ENCODE data around the gene GDPD5.

The GDPD5 gene

GRCh38 chr11:75505916-75506692 lies 19.6 kb downstream of the GDPD5 start:
- ATAC-seq (ENCODE audit: low read depth), result no peak
- Mint-ChIP-seq H3K4me3 (no peak overlapping the region), H3K27me3 (no peaks in the 10 kb centered on the region), H3K27ac (peak overlapping the region; percentile 97), H3K36me3 (no peaks in the 10 kb centered on the region), H3K9me3 (no peaks in the 10 kb centered on the region), H3K4me1 (peaks cover 53% of the 10 kb centered on the region)
- no peak for DNase-seq (ENCODE audit: low spot score in 2 of 2)

DNA sequence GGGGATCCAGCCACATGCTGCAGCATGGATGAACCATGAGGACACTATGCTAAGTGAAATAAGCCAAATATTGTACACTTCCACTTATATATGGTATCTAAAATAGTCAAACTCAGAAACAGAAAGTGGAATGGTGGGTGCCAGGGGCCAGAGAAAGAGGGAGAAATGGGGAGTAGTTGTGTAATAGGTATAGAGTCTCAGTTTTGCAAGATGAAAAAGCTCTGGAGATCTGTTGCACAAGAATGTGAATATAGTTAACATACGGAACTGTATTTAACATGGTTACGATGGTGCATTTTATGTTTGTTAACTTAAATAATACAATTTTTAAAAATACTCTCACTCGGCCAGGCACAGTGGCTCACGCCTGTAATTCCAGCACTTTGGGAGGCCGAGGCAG lies 21.2 kb downstream of the GDPD5 start:
- peaks cover 56% of the 10 kb centered on the region for H3K4me1 Mint-ChIP-seq
- no peak for ATAC-seq (ENCODE audit: low read depth)

DNA sequence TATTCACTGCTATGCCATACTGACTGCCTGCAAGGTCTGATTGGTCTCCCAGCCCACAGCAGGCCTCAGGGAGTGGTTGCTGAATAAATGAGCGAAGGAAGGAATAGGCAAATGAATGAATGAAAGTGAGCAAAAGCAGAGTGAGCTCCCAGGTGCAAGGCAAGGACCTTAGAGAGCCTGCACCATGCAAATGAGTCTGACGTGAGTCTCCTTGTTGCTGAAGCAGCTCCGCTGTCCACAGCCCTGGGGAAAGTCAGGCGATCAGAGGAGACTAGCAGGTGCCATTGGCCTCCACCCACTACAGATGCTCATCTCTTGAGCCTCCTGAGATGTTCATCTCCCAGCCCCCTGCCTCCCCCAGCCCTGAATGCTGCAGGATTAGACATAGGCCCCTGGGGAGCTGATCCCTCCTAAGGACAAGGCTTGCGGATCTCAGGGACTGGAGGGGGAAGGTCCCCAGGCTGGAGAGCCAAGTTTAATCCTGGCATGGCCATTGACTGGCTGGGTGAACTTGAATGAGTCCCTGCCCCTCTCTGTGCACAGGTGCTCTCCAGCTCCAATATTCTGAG lies 22.1 kb downstream of the GDPD5 start:
- H3K36me3 Mint-ChIP-seq, result peaks cover 2% of the 10 kb centered on the region
- H3K27me3 Mint-ChIP-seq, result no peaks in the 10 kb centered on the region
- DNase-seq (ENCODE audit: low spot score in 2 of 2) (no peak), ATAC-seq (ENCODE audit: low read depth) (peak; percentile 61)
- peak overlapping the region; percentile 16 for H3K4me3 Mint-ChIP-seq
- peak overlapping the region; percentile 39 for H3K27ac Mint-ChIP-seq
- peaks cover 55% of the 10 kb centered on the region for H3K4me1 Mint-ChIP-seq
- no peaks in the 10 kb centered on the region for H3K9me3 Mint-ChIP-seq

More for the DNA sequence above, 21.2 kb downstream of the GDPD5 start:
- Mint-ChIP-seq H3K4me3 (no peak overlapping the region), H3K9me3 (no peaks in the 10 kb centered on the region), H3K36me3 (no peaks in the 10 kb centered on the region), H3K27ac (peak overlapping the region; percentile 9), H3K27me3 (no peaks in the 10 kb centered on the region)
- DNase-seq (ENCODE audit: low spot score in 2 of 2), result no peak

- Mint-ChIP-seq H3K4me1 (peaks cover 43% of the 10 kb centered on the region), H3K36me3 (peaks cover 4% of the 10 kb centered on the region), H3K9me3 (no peaks in the 10 kb centered on the region), H3K27ac (no peak overlapping the region), H3K4me3 (no peak overlapping the region), H3K27me3 (no peaks in the 10 kb centered on the region)
- DNase-seq (ENCODE audit: low spot score in 2 of 2) (no peak), ATAC-seq (ENCODE audit: low read depth) (no peak)
Measured at GRCh38 chr11:75502138-75502537, 23.6 kb downstream of the GDPD5 start.

DNA sequence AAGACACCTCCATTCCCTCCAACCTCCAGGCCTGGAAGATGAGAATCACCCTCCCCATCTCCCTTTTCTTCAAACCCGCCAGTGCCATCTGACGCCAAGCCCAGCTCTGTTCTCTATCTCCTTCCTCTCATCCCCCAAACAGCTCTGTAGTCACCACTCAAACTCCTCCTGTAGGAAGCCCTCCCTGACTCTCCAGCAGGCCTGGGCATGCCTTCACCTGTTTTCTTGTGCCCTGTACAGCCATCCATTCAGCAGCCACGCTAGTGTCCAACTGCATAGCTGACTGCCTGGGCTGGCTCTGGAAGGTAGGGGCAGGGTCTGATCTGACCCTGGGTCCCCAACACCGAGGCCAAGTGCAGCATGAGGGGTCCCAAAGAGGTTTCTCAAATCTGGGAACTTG lies 25.0 kb downstream of the GDPD5 start:
- H3K27ac Mint-ChIP-seq, result no peak overlapping the region
- peaks cover 4% of the 10 kb centered on the region for H3K36me3 Mint-ChIP-seq
- no peak for ATAC-seq (ENCODE audit: low read depth)

DNA sequence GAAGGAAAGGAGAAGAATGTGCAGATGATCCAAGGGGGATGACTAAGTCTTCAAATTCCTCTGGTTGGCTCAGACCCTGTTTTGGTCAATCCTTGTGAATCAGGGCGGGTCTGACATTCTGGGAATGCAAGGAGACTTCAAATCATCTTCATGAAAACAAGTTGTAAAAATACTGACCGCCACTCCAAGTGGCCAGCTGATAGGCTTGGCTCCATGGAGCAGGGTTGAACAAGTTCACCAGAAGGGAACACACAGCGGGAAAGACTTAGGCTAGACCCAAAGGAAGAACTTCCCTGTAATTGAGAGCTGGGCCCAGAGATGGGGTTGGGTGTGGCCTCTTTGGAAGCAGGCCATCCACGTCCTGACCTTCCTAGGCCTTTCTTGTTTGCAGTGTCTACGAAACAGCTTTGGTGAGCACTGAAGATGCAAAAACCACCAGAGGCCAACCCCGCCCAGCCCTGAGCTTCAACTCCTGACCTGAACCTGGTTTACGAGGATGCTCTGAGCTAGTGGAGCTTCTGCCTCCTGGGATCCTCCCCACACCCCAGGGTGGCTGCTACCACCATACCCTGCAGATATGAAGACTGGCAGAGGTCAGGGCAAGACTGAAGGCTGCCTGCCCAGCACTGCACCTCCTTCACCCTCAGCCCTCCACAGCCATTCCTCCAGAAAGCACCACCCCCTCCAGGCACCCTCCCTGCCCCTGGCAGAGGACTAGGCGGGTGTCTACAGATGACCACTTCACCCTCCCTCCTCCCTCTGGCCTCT lies 26.1 kb downstream of the GDPD5 start:
- ATAC-seq (ENCODE audit: low read depth), result no peak
- DNase-seq (ENCODE audit: low spot score in 2 of 2), result no peak
- H3K4me3 Mint-ChIP-seq, result no peak overlapping the region

More for the DNA sequence above, 25.0 kb downstream of the GDPD5 start:
- H3K27me3 Mint-ChIP-seq, result no peaks in the 10 kb centered on the region
- DNase-seq (ENCODE audit: low spot score in 2 of 2), result no peak
- H3K4me1 Mint-ChIP-seq, result peaks cover 41% of the 10 kb centered on the region
- no peak overlapping the region for H3K4me3 Mint-ChIP-seq
- no peaks in the 10 kb centered on the region for H3K9me3 Mint-ChIP-seq

DNA sequence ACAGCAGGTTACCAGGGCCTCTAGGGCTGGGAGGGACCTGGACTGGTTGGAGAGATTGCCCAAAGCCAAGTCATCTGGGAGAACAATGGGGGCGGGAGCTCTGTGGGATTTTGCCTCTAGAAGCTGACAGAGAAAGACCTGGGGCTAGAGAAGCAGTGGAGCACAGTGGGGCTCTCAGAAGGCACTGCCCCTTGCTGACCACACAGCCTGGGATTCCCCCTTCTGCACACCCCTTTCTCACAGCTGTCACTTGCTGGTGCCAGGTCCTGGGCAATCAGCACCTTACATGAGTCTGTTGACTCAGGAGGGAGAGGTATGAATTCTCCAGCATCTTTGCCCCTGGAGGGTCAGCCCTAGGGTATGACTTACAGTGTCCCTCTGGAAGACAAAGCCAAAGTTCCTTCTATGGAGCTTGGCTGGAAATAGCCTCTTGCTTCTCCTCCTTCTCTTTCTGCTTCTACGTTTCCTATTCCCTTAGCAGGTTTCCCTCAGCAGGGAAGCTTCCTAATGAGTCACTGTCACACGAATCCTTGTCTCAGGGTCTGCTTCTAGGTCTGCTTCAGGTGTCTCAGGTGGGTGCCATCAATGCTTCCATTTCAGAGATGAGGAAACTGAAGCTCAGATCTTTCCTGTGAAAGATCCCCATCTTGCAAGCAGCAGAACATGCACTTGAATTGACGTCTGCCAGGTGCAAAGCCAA lies 27.0 kb downstream of the GDPD5 start:
- Mint-ChIP-seq H3K36me3 (peaks cover 4% of the 10 kb centered on the region), H3K27ac (no peak overlapping the region), H3K9me3 (no peaks in the 10 kb centered on the region), H3K27me3 (no peaks in the 10 kb centered on the region), H3K4me3 (no peak overlapping the region), H3K4me1 (peaks cover 29% of the 10 kb centered on the region)
- DNase-seq (ENCODE audit: low spot score in 2 of 2) (no peak), ATAC-seq (ENCODE audit: low read depth) (no peak)

More for the DNA sequence above, 26.1 kb downstream of the GDPD5 start:
- Mint-ChIP-seq H3K4me1 (peaks cover 37% of the 10 kb centered on the region), H3K36me3 (peaks cover 4% of the 10 kb centered on the region), H3K27me3 (no peaks in the 10 kb centered on the region), H3K9me3 (no peaks in the 10 kb centered on the region), H3K27ac (peak overlapping the region; percentile 17)

- H3K27me3 Mint-ChIP-seq, result no peaks in the 10 kb centered on the region
- H3K27ac Mint-ChIP-seq, result no peak overlapping the region
- no peak overlapping the region for H3K4me3 Mint-ChIP-seq
- peaks cover 4% of the 10 kb centered on the region for H3K36me3 Mint-ChIP-seq
- no peaks in the 10 kb centered on the region for H3K9me3 Mint-ChIP-seq
- ATAC-seq (ENCODE audit: low read depth) (no peak), DNase-seq (ENCODE audit: low spot score in 2 of 2) (no peak)
- peaks cover 24% of the 10 kb centered on the region for H3K4me1 Mint-ChIP-seq
Measured at GRCh38 chr11:75497788-75498409, 27.8 kb downstream of the GDPD5 start.

DNA sequence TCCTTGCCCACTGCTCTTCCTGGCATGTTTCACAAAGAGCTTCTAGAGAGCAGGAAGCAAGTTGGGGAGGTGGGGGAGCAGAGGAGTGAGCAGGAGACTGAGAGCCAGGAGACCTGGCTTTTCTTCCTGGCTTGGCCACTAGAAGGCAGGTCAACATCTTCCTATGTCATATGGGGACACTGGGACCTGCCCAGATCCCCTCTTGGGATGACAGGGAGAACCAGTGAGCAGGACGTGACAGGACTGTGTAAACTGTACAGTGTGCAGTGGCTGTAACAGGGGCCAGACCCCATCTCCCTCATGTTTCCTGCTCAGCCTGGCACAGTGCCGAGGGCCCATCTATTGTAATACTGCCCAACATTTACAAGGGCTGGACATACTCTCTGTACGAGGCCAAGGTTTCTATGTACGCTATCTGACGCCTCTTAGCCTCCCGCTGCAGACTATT lies 29.4 kb downstream of the GDPD5 start:
- Mint-ChIP-seq H3K9me3 (no peaks in the 10 kb centered on the region), H3K4me3 (no peak overlapping the region), H3K36me3 (peaks cover 4% of the 10 kb centered on the region), H3K27me3 (no peaks in the 10 kb centered on the region), H3K4me1 (peaks cover 21% of the 10 kb centered on the region), H3K27ac (no peak overlapping the region)
- ATAC-seq (ENCODE audit: low read depth) (no peak), DNase-seq (ENCODE audit: low spot score in 2 of 2) (no peak)

- no peak for ATAC-seq (ENCODE audit: low read depth)
- Mint-ChIP-seq H3K4me1 (peaks cover 21% of the 10 kb centered on the region), H3K27ac (no peak overlapping the region), H3K9me3 (no peaks in the 10 kb centered on the region), H3K27me3 (no peaks in the 10 kb centered on the region), H3K4me3 (no peak overlapping the region), H3K36me3 (peaks cover 4% of the 10 kb centered on the region)
- no peak for DNase-seq (ENCODE audit: low spot score in 2 of 2)
Measured at GRCh38 chr11:75495749-75496304, 29.9 kb downstream of the GDPD5 start.

DNA sequence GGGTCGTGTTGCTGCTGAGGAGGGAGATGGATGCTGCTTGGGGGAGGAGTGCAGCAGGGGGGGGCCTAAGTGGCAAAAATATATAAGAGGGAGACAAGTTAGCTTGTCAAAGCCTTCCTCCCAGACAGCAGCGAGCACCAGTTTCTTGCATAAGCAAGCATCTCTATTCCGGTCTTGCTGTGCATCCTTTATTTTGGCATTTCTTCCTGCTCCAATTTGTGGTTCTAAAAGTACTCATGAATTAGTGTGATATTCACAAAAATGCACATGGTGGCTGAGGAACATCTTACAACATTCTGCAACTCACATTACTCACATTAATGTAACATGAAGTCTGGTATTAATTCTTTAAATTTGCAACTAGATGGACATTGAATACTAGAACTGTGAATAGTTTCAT lies 32.1 kb downstream of the GDPD5 start:
- no peak overlapping the region for H3K4me3 Mint-ChIP-seq
- H3K27ac Mint-ChIP-seq, result no peak overlapping the region
- peaks cover 11% of the 10 kb centered on the region for H3K4me1 Mint-ChIP-seq
- peaks cover 5% of the 10 kb centered on the region for H3K36me3 Mint-ChIP-seq
- ATAC-seq (ENCODE audit: low read depth) (no peak), DNase-seq (ENCODE audit: low spot score in 2 of 2) (no peak)
- no peaks in the 10 kb centered on the region for H3K27me3 Mint-ChIP-seq
- H3K9me3 Mint-ChIP-seq, result no peaks in the 10 kb centered on the region

DNA sequence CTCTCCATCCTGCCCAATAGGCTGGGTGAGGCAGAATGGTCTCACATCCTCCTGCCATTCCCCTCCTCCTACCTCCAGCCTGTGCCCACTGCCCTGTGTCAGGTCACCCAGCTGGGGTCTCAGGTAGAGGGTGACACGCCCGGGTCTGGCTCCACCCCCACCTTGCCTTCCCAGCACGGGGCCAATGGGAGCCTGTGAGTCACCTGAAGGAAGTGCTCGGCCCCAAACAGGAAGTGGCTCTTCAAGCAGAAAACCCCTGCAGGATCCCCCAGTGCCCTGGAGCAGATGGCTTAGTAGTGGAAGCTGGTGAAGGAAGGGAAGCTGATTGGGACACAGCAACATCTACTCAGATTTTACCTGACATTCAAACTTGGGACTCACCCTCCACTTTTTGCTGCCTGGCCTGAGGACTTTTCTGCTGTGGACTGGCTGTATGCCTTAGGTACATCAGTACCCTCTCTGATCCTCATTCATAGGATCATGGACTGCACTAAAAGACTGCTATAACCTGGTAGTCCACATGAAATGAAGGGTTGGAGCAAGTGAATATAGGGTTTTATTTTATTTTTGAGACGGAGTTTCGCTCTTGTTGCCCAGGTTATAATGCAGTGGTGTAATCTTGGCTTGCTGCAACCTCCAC lies 33.4 kb downstream of the GDPD5 start:
- H3K4me1 Mint-ChIP-seq, result peaks cover 11% of the 10 kb centered on the region
- ATAC-seq (ENCODE audit: low read depth) (peak; percentile 98), DNase-seq (ENCODE audit: low spot score in 2 of 2) (peak; percentile 29 to 40)
- peak overlapping the region; percentile 68 for H3K27ac Mint-ChIP-seq
- no peaks in the 10 kb centered on the region for H3K27me3 Mint-ChIP-seq
- H3K9me3 Mint-ChIP-seq, result no peaks in the 10 kb centered on the region
- H3K4me3 Mint-ChIP-seq, result peak overlapping the region; percentile 66
- H3K36me3 Mint-ChIP-seq, result peaks cover 6% of the 10 kb centered on the region

- H3K9me3 Mint-ChIP-seq, result no peaks in the 10 kb centered on the region
- H3K4me1 Mint-ChIP-seq, result peaks cover 11% of the 10 kb centered on the region
- no peak overlapping the region for H3K27ac Mint-ChIP-seq
- no peak for DNase-seq (ENCODE audit: low spot score in 2 of 2)
- peaks cover 8% of the 10 kb centered on the region for H3K36me3 Mint-ChIP-seq
- no peak overlapping the region for H3K4me3 Mint-ChIP-seq
- no peak for ATAC-seq (ENCODE audit: low read depth)
- H3K27me3 Mint-ChIP-seq, result no peaks in the 10 kb centered on the region
Measured at GRCh38 chr11:75491465-75491864, 34.3 kb downstream of the GDPD5 start.

All from memory B cell (primary cell).